Caki2 (cell line): ENCODE results near the gene TPM2. TPM values are rescaled to one million over a fixed set of nuclear protein-coding genes. Genes with fewer than 3 reads are reported as not detected.
A peak's percentile ranks its signal among the peaks of the same experiment; 100 is the strongest.

Experiments used
- DNase-seq: peaks from one replicate; pipeline ENCODE4 v3.0.0-alpha.2; 2015; ENCODE audit warnings: low read depth
- in situ Hi-C: cut with HindIII; loops from 2 replicates; pipeline ENCODE4 v1.10.0; 2016; ENCODE audit warnings: low sequenced_read_pairs, low pct_unique_long_range_greater_than_20kb, mixed read lengths
- total RNA-seq: library from RNA; depleted of rRNA; stranded (reverse); fragments of >200 nt; shearing (Covaris generic); gene quantifications from 2 replicates; pipeline ENCODE4 v1.2.3, GENCODE V29; 2014; ENCODE audit warnings: low replicate concordance

The TPM2 gene
- total RNA-seq, 1 experiment from 2014 or later, result 2.4 TPM

DNA sequence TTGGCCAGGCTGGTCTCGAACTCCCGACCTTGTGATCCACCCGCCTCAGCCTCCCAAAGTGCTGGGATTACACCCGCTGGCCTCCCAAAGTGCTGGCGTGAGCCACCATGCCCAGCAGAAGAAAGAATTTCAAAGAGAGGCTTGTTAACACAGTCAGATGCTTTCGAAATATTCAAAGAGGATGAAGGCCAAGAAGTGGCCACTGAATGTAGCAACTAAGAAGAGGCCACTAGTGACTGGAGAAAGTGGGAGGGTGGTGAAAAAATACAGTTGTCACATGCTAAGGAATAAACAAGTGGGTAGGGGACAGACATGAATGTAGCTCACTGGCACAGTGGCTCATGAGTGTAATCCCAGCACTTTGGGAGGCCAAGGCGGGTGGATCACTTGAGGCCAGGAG is 13.0 kb upstream of the TPM2 start:
- no peak for DNase-seq
- in situ Hi-C loops, result no loop called here

- DNase-seq, result no peak
- in situ Hi-C loops, result no loop called here
These were observed 11.2 kb upstream of the TPM2 start for GRCh38 chr9:35700942-35701341.

- in situ Hi-C loops, result no loop called here
These were observed 10.3 kb upstream of the TPM2 start for GRCh38 chr9:35700031-35700430.

GRCh38 chr9:35698231-35698630 is 8.5 kb upstream of the TPM2 start:
- in situ Hi-C loops, result no loop called here
- DNase-seq, result no peak

More at GRCh38 chr9:35700031-35700430, 10.3 kb upstream of the TPM2 start:
- no peak for DNase-seq

- no peak for DNase-seq
- in situ Hi-C loops, result no loop called here
These were observed 7.8 kb upstream of the TPM2 start for GRCh38 chr9:35697486-35697885.

GRCh38 chr9:35696520-35697215 is 6.9 kb upstream of the TPM2 start:
- DNase-seq, result peak; percentile 34
- in situ Hi-C loops, result no loop called here

DNA sequence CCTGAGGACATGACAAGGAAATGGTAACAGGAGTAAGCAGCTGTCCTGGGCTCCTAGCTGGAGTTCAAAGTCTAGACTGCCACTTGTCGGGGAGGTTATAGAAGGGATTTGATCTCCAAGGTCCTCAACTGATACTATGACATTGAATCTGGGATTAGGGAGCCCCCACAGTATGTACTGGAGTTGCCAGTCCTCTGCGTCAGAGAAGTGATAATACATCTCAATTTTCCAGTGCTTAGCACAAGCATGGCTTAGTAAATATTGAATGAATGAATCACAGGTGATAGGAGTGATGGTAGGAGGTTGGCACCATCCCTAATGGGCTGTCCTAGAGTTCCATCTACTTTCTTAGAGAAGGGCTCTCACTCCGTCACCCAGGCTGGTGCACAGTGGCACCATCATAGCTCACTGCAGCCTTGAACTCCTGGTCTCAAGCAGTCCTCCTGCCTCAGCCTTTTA is 6.2 kb upstream of the TPM2 start:
- in situ Hi-C loops, result no loop called here
- no peak for DNase-seq

DNA sequence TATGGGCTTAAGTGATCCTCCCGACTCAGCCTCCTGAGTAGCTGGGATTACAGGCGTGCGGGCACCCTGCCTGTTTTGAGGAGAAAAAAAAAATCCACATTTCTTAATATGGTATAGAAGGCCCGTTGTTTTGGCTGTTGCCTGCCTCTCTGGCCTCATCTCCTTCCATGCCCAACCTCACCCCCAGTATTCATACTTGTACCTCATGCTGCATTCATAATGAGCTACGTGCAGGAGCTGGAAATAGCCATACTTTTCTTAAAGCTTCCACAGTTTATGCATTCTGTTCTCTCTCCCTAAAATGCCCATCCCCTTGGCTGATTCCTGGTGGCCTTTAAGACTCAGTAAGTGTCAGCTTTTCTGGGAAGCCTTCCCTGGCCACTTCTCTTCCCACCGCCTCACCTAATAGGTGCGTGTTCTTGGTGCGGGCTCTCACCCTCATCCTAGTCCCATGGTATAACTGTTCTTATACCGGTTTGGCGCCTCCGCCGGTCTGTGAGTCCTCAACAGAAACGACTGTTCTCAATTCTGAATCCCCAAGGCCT is 2.1 kb upstream of the TPM2 start:
- no peak for DNase-seq
- in situ Hi-C loops, result no loop called here

GRCh38 chr9:35691334-35691650 is 1.6 kb upstream of the TPM2 start:
- in situ Hi-C loops, result no loop called here
- no peak for DNase-seq

DNA sequence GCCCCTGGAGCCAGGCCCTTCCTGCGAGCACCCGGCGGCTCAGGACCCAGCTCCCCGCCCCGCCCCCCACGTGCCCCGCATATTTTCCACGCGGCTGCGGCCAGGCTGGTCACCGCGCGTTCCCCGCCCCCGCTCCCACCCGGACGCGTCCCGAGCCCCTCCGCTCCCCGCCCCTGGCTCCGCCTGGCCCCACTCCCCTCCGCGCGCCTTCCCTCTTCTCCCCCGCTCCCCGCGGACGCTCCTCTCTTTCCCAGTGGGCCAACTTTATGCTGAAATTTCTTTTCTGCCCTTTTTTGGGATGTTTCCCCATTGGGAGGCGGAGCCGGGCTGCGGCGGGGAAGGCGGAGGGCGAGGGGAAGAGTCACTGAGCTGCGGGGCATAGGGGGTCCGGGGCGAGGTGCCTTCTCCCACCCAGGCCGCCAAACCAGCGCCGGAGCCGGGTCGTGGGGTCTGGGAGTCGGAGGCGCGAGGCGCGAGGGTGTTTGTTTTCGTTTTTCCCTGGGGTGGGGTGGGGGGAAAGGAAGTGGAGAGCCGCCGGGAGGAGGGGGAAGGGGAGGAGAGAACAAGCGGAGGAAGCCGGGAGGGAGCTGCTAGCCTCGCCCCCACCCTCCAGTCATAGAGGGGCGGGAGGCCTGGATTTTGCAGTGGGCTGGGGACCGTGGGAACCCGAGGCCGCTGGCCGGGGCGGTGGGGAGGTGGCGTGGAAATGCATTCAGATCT is 1.0 kb upstream of the TPM2 start:
- in situ Hi-C loops, result no loop called here

GRCh38 chr9:35690294-35690613 is 529 bp upstream of the TPM2 start:
- in situ Hi-C loops, result no loop called here
- DNase-seq, result no peak

More for the DNA sequence above, 1.0 kb upstream of the TPM2 start:
- peak; percentile 36 for DNase-seq

GRCh38 chr9:35688558-35689541 is 875 bp downstream of the TPM2 start:
- in situ Hi-C loops, result no loop called here
- peak; percentile 29 for DNase-seq

GRCh38 chr9:35687972-35688557 is 1.7 kb downstream of the TPM2 start:
- in situ Hi-C loops, result no loop called here
- no peak for DNase-seq

DNA sequence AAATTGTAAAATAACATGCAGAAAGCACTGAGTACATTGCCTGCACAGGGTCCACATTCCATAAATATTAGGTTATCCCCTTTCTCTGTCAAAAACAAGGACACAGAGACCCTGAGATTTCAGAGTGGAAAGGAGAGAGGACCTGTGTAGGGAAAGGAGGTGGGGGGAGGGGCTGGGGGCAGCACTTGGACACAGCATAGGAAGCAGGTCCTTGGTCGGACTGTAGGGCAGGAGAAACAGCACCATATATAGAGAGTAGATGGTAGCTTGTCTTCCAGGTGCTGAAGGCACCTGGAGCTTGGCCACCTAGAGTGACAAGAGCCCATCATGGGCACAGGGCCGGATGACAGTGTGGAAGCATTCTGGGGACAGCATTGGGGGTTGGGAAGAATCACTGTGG is 2.4 kb downstream of the TPM2 start:
- DNase-seq, result no peak
- in situ Hi-C loops, result no loop called here

DNA sequence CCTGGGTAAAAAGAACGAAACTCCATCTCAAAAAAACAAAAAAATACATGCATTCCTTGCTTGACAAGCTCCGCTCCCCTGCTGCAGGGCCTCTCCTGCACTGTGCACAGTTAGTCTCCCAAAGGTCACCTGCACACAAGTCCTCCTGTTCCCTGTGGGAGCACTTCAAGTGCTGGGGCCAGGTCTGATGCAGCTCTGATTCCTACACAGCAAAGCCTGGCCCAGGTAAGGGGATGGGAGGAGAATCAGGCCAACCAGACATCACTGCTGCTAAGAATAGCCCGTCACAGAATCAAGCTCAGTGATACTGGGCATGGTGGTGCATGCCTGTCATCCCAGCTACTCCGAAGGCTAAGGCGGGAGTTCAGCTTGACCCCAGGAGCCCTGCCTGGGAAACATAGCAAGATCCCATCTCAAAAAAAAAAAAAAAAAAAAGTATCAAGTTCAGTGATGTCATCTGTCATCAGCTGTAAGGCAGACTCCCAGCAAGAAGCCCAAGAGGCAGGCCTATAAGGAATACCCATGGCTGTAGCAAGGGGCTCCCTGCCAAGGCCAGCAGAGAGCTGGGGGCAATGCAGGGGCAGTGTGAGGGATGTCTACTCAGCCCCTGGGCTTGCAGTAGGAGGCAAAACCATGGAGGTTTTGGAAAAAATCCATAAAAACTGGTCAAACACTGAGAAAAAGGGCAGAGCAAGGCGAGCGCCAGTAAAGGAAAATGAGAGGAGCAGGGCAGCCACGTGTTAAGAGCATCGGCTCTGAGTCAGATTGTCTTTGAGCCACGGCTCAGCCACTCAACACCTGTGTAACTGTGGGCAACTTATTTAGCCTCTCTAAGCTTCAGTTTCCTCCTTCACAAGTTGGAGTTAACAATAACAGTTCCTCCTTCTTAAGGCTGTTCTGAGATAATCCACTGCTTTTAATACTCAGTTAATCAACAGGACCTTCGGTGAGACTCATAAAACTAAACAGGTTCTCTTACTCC is 3.2 kb downstream of the TPM2 start:
- in situ Hi-C loops, result no loop called here
- no peak for DNase-seq

- in situ Hi-C loops, result no loop called here
- no peak for DNase-seq
These were observed 4.2 kb downstream of the TPM2 start for GRCh38 chr9:35685506-35685905.

GRCh38 chr9:35684921-35685320 is 4.8 kb downstream of the TPM2 start:
- DNase-seq, result no peak
- in situ Hi-C loops, result no loop called here
